Measurements from ENCODE around the gene COPS7A. TPM values are rescaled to one million over a fixed set of nuclear protein-coding genes. Genes with fewer than 3 reads are reported as not detected.

The COPS7A gene
- total and polyA plus RNA-seq, 9 of the 15 experiments (the other 6 are each of a cell fraction or from before 2014, with no cell fraction given), result 12.7 to 36.0 (median 24.3) TPM

GRCh38 chr12:6765634-6766581, 42.1 kb downstream of the COPS7A start, which contains the start of gene PTMS (continued):
- no peak for TF ChIP-seq RERE (CRISPR knock-in tag; IDR thresholded peaks at IDR 0.05; ENCODE audit: borderline replicate concordance)
- no peak for TF ChIP-seq FOXM1 (IDR thresholded peaks at IDR 0.05; ENCODE audit: low read depth)
- no peak for TF ChIP-seq FOXM1 (CRISPR knock-in tag; IDR thresholded peaks at IDR 0.05; ENCODE audit: low read depth)
- TF ChIP-seq RAD51 (IDR thresholded peaks at IDR 0.05; ENCODE audit: borderline replicate concordance, low read depth), result no peak
- TF ChIP-seq POLR2H (tag; IDR thresholded peaks at IDR 0.05; ENCODE audit: low read depth), result peak; percentile 64; the same call in 1 of the 2 replicates
- TF ChIP-seq PML (IDR thresholded peaks at IDR 0.05; ENCODE audit: low read length), result no peak
- peak; percentile 3 for TF ChIP-seq CXXC5 (CRISPR knock-in tag; IDR thresholded peaks at IDR 0.05)
- peak; percentile 50; the same call in 1 of the 2 replicates for TF ChIP-seq REST (IDR thresholded peaks at IDR 0.05; ENCODE audit: borderline replicate concordance)
- no peak for TF ChIP-seq REST (CRISPR knock-in tag; IDR thresholded peaks at IDR 0.05; ENCODE audit: low read depth)
- TF ChIP-seq ZBTB1 (CRISPR knock-in tag; IDR thresholded peaks at IDR 0.05; ENCODE audit: borderline replicate concordance, low read depth), result peak; percentile 89

Measured in K562 (cell line).